ENCODE data around the gene LRRTM3. TPM values are rescaled to one million over a fixed set of nuclear protein-coding genes. Genes with fewer than 3 reads are reported as not detected.

LRRTM3 gene
- polyA plus RNA-seq, 1 of the 3 experiments (the other 2 are of a cell fraction) = not detected

GRCh38 chr10:67043041-67043440 is 117.2 kb downstream of the LRRTM3 start:
- Histone ChIP-seq H3K36me3 (replicated peaks in 1 of 2; ENCODE audit: control insufficient read depth in 1 of 2, insufficient read depth in 2 of 2, low read length in 1 of 2) (no peaks in the 10 kb centered on the region), H2AFZ (ENCODE audit: low read depth) (no peak overlapping the region), H3K4me2 (no peak overlapping the region), H3K27me3 (ENCODE audit: insufficient read depth) (no peaks in the 10 kb centered on the region; the same call in 1 of the 2 replicates), H3K9ac (no peak overlapping the region), H3F3A (replicated peaks; ENCODE audit: insufficient read depth) (no peaks in the 10 kb centered on the region), H3K9me2 (no peaks in the 10 kb centered on the region), H3K4me1 (ENCODE audit: control insufficient read depth in 1 of 2, insufficient read depth in 2 of 2, low read depth in 1 of 2, low read length in 1 of 2) (no peaks in the 10 kb centered on the region), H3K4me3 (ENCODE audit: low read depth in 2 of 2, low read length in 1 of 2) (no peak overlapping the region), H4K20me1 (ENCODE audit: insufficient read depth) (no peaks in the 10 kb centered on the region), H3K9me3 (no peaks in the 10 kb centered on the region), H3K27ac (ENCODE audit: low read depth in 2 of 2, low read length in 1 of 2) (no peak overlapping the region), H3K79me2 (ENCODE audit: insufficient read depth) (no peaks in the 10 kb centered on the region)
- no peak for DNase-seq
- ChIA-PET POLR2A (no interaction called here), CTCF (no interaction called here)
- no peak for TF ChIP-seq GATA2 (CRISPR knock-in tag; IDR thresholded peaks at IDR 0.05)
- no peak for TF ChIP-seq RAD21 (IDR thresholded peaks at IDR 0.05; ENCODE audit: low read length)
- no peak for TF ChIP-seq FOXM1 (IDR thresholded peaks at IDR 0.05; ENCODE audit: low read depth)
- no peak for TF ChIP-seq MXI1 (IDR thresholded peaks at IDR 0.05; ENCODE audit: low read depth, low read length)
- TF ChIP-seq EZH2phosphoT487 (IDR thresholded peaks at IDR 0.05; ENCODE audit: borderline replicate concordance, low read depth) = no peak
- no peak for TF ChIP-seq FOSL2 (IDR thresholded peaks at IDR 0.05; ENCODE audit: borderline replicate concordance, low read depth)
- no peak for TF ChIP-seq MAX (IDR thresholded peaks at IDR 0.05; ENCODE audit: low read depth)
- no peak for TF ChIP-seq MEF2A (IDR thresholded peaks at IDR 0.05; ENCODE audit: borderline replicate concordance, low read depth)
- TF ChIP-seq JUND (IDR thresholded peaks at IDR 0.05) = no peak
- no peak for TF ChIP-seq TEAD4 (IDR thresholded peaks at IDR 0.05; ENCODE audit: borderline replicate concordance, insufficient read depth)
- no peak for TF ChIP-seq RFX5 (IDR thresholded peaks at IDR 0.05; ENCODE audit: low read length)
- TF ChIP-seq RCOR1 (IDR thresholded peaks at IDR 0.05; ENCODE audit: low read length) = no peak
- no peak for TF ChIP-seq TCF12 (IDR thresholded peaks at IDR 0.05)
- no peak for TF ChIP-seq CHD2 (IDR thresholded peaks at IDR 0.05; ENCODE audit: low read length, partially characterized antibody)
- TF ChIP-seq POLR2AphosphoS5 (IDR thresholded peaks at IDR 0.05; ENCODE audit: low read depth, low read length) = no peak
- TF ChIP-seq SIN3A (IDR thresholded peaks at IDR 0.05; ENCODE audit: borderline replicate concordance, low read depth, low read length) = no peak
- TF ChIP-seq CTCF (IDR thresholded peaks at IDR 0.05) = no peak

- H3K9me2 ChIP-seq = no peaks in the 10 kb centered on the region
- H3K36me3 ChIP-seq (replicated peaks in 1 of 2; ENCODE audit: control insufficient read depth in 1 of 2, insufficient read depth in 2 of 2, low read length in 1 of 2) = no peaks in the 10 kb centered on the region
- no peaks in the 10 kb centered on the region for H3K79me2 ChIP-seq (ENCODE audit: insufficient read depth)
- no peaks in the 10 kb centered on the region for H3K9me3 ChIP-seq
- CTCF ChIA-PET = no interaction called here
- H3K4me2 ChIP-seq = no peak overlapping the region
- no peak overlapping the region for H3K9ac ChIP-seq
- no peak for DNase-seq
- H3F3A ChIP-seq (replicated peaks; ENCODE audit: insufficient read depth) = no peaks in the 10 kb centered on the region
- POLR2A ChIA-PET = no interaction called here
- no peaks in the 10 kb centered on the region for H4K20me1 ChIP-seq (ENCODE audit: insufficient read depth)
- no peak overlapping the region for H3K4me3 ChIP-seq (ENCODE audit: low read depth in 2 of 2, low read length in 1 of 2)
- TF ChIP-seq FOXJ3 (CRISPR knock-in tag; IDR thresholded peaks at IDR 0.05) (no peak), GATA2 (CRISPR knock-in tag; IDR thresholded peaks at IDR 0.05) (no peak), SIN3A (IDR thresholded peaks at IDR 0.05; ENCODE audit: borderline replicate concordance, low read depth, low read length) (no peak), NFIC (IDR thresholded peaks at IDR 0.05; ENCODE audit: borderline replicate concordance) (no peak), TCF12 (IDR thresholded peaks at IDR 0.05) (no peak), NRF1 (IDR thresholded peaks at IDR 0.05; ENCODE audit: low read depth, low read length) (no peak), SMC3 (IDR thresholded peaks at IDR 0.05; ENCODE audit: low read depth, low read length) (no peak), USF1 (IDR thresholded peaks at IDR 0.05; ENCODE audit: borderline replicate concordance, low read depth) (no peak), EP300 (IDR thresholded peaks at IDR 0.05; ENCODE audit: borderline replicate concordance in 1 of 2, low read depth in 1 of 2, low read length in 1 of 2) (no peak), CHD2 (IDR thresholded peaks at IDR 0.05; ENCODE audit: low read length, partially characterized antibody) (no peak), GABPA (IDR thresholded peaks at IDR 0.05; ENCODE audit: low read depth) (no peak)
- H2AFZ ChIP-seq (ENCODE audit: low read depth) = no peak overlapping the region
- no peak overlapping the region for H3K27ac ChIP-seq (ENCODE audit: low read depth in 2 of 2, low read length in 1 of 2)
- 21% methylated on average over 21 of the region's 22 CpGs for WGBS (ENCODE audit: low lambda C conversion rate)
- no peaks in the 10 kb centered on the region; the same call in 1 of the 2 replicates for H3K27me3 ChIP-seq (ENCODE audit: insufficient read depth)
- H3K4me1 ChIP-seq (ENCODE audit: control insufficient read depth in 1 of 2, insufficient read depth in 2 of 2, low read depth in 1 of 2, low read length in 1 of 2) = no peaks in the 10 kb centered on the region
These were observed 119.6 kb downstream of the LRRTM3 start for GRCh38 chr10:67045404-67045803.
